ENCODE results near the gene NSUN7.

- no peak for TF ChIP-seq TARDBP (IDR thresholded peaks at IDR 0.05)
- TF ChIP-seq TCF7L2 (IDR thresholded peaks at IDR 0.05; ENCODE audit: low read depth, low read length): no peak
- no peak for TF ChIP-seq ATF7 (IDR thresholded peaks at IDR 0.05)
- no peak for TF ChIP-seq ZBTB43 (CRISPR knock-in tag; IDR thresholded peaks at IDR 0.05)
- TF ChIP-seq CTBP1 (IDR thresholded peaks at IDR 0.05; ENCODE audit: borderline replicate concordance): no peak
These were observed 38.6 kb downstream of the NSUN7 start for GRCh38 chr4:40788331-40788730.

Measured in K562 (cell line).